Fibroblast of the aortic adventitia (primary cell): Measurements from ENCODE around the gene TGM2. TPM values are rescaled to one million over a fixed set of nuclear protein-coding genes. Genes with fewer than 3 reads are reported as not detected.

Experiments
- DNase-seq: peaks from one replicate; pipeline ENCODE4 v3.0.0-alpha.2; 2010; ENCODE audit warnings: low read depth
- H3K4me3 ChIP-seq: 2 replicates; pipeline ENCODE4 v1.5.1; 2011; ENCODE audit warnings: low read depth, mild to moderate bottlenecking, control low read depth, low read length, moderate library complexity
- CTCF ChIP-seq: IDR thresholded peaks from 2 replicates; pipeline ENCODE4 v1.5.1; 2011; ENCODE audit warnings: mild to moderate bottlenecking, low read length, control low read depth, inconsistent platforms; ENCODE audit not compliant: insufficient read depth
- total RNA-seq: library from RNA; depleted of rRNA; stranded (reverse); fragments of >200 nt; gene quantifications from 2 replicates; pipeline ENCODE4 v1.2.3, GENCODE V29; 2012; ENCODE audit warnings: low replicate concordance

TGM2 gene
- total RNA-seq, 1 donor: 117 TPM

- H3K4me3 ChIP-seq: no peak overlapping the region
- TF ChIP-seq CTCF: no peak
- no peak for DNase-seq
Observed at GRCh38 chr20:38205001-38205400, 39.9 kb upstream of the TGM2 start.

DNA sequence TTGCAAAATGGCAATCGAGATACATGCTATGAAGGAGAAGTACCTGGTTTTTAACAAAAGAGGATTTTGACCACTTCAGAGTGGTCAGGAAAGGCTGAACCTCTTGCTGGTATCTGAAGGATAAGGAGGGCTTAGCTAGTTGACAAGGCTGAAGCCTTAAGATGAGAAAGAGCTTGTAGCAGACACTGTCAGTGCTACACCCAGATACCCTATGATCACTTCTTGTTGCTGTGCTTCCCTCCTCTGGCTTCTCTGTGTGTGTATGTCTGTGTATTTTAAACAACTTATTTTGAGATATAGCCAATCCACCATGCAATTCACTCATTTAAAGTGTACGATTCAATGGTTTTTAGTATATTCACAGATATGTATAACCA lies 38.9 kb upstream of the TGM2 start:
- no peak for TF ChIP-seq CTCF
- no peak for DNase-seq
- H3K4me3 ChIP-seq: no peak overlapping the region

- DNase-seq: no peak
- no peak overlapping the region for H3K4me3 ChIP-seq
- no peak for TF ChIP-seq CTCF
Observed at GRCh38 chr20:38203337-38203980, 38.4 kb upstream of the TGM2 start.

GRCh38 chr20:38202982-38203293 lies 37.9 kb upstream of the TGM2 start:
- no peak for DNase-seq
- H3K4me3 ChIP-seq: no peak overlapping the region
- no peak for TF ChIP-seq CTCF

DNA sequence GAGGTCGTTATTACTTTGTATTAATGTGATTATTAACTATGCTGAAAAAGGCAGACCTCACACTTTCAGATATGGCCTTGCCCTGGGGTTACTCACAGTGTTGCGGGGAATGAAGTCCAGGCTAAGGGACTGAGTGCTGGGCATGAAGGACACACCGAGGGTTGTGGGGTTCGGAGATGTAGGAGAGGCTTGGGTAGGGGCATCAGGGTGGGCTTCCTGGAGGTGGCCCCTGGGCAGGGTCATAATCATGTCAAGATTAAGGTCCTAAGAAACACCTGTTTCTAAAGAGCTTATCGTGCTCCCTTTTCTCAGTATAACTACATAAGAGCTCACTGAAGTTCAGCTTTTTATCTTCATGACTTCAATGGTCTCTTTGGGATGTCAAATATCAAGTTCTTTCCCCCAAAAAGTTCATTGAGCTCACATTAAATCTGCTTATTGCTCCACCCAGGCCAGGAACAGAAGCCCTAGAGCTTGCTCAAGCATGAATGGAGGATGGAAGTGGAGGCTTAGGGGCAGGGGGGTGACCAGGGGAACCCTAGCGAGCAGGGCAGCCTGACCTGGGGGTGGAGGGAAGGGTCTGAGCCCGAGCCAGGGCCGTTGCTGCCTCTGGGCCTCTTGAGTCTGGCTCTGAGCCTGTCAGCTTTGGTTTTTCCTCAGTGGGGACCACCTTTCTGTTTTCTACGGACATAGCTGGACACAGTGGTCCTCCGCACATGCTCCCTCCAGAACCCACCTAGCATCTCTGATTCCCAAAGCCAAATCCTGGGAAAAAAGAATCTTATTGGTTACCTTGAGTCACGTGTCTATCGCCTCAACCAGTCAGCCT lies 37.3 kb upstream of the TGM2 start:
- no peak for TF ChIP-seq CTCF
- DNase-seq: no peak

DNA sequence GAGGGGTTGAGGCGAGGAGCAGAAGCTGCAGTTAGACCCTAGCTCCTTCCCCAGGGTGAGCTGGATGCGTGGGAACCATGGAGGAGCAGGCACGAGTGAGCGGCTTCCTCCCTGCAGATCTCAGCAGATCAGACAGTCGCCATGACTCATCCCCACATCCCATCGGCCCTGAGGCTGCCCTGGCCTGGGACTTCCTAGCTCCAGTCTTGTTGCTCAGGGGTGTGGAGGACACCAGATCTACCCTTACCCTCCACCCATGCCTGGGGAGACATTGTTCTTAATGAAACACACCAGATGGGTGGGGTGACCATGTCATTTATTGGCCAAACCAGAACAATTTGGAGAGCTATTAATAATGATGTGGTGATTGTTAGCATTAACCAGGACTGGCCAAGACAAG lies 36.3 kb upstream of the TGM2 start:
- no peak for TF ChIP-seq CTCF
- peak; percentile 74 for DNase-seq
- H3K4me3 ChIP-seq: no peak overlapping the region

More for the DNA sequence above, 37.3 kb upstream of the TGM2 start:
- no peak overlapping the region for H3K4me3 ChIP-seq
